ENCODE results near the gene SPATA18.

Gene SPATA18

GRCh38 chr4:52017814-52018213 lies 33.3 kb upstream of the SPATA18 start:
- Histone ChIP-seq H3K27me3 (ENCODE audit: insufficient read depth, poor library complexity, severe bottlenecking) (no peaks in the 10 kb centered on the region), H3K27ac (replicated peaks) (no peak overlapping the region), H3K4me3 (replicated peaks; ENCODE audit: insufficient read depth, low read length) (no peak overlapping the region)
- TF ChIP-seq GABPA (IDR thresholded peaks at IDR 0.05; ENCODE audit: low read depth) (no peak), REST (IDR thresholded peaks at IDR 0.05; ENCODE audit: insufficient replicate concordance, low read depth) (no peak), SPI1 (IDR thresholded peaks at IDR 0.05; ENCODE audit: borderline replicate concordance, low read depth) (no peak), CTCF (IDR thresholded peaks at IDR 0.05; ENCODE audit: insufficient read depth, low read length) (no peak), POLR2AphosphoS5 (IDR thresholded peaks at IDR 0.05; ENCODE audit: low read depth) (no peak)
- DNase-seq (ENCODE audit: low read depth in 1 of 2, low spot score in 1 of 2), result no peak

- H3K4me3 ChIP-seq (replicated peaks; ENCODE audit: insufficient read depth, low read length), result no peak within 1 kb of the TSS
- TF ChIP-seq POLR2AphosphoS5 (IDR thresholded peaks at IDR 0.05; ENCODE audit: low read depth), result no peak
- TF ChIP-seq SPI1 (IDR thresholded peaks at IDR 0.05; ENCODE audit: borderline replicate concordance, low read depth), result no peak
- no peak for TF ChIP-seq CTCF (IDR thresholded peaks at IDR 0.05; ENCODE audit: insufficient read depth, low read length)
- no peak for TF ChIP-seq GABPA (IDR thresholded peaks at IDR 0.05; ENCODE audit: low read depth)
- no peak for TF ChIP-seq REST (IDR thresholded peaks at IDR 0.05; ENCODE audit: insufficient replicate concordance, low read depth)
- no peak within 1 kb of the TSS for H3K27ac ChIP-seq (replicated peaks)
- DNase-seq (ENCODE audit: low read depth in 1 of 2, low spot score in 1 of 2), result no peak
- H3K27me3 ChIP-seq (ENCODE audit: insufficient read depth, poor library complexity, severe bottlenecking), result no peaks in the 10 kb centered on the region
These were observed 31.0 kb upstream of the SPATA18 start, which contains the start of gene LRRC66 for GRCh38 chr4:52019936-52020657. TSS of gene LRRC66 (minus strand) at chr4:52020363. CDS start at chr4:52017613, 2,750 bp downstream.

GRCh38 chr4:52028970-52029369 lies 22.1 kb upstream of the SPATA18 start:
- H3K4me3 ChIP-seq (replicated peaks; ENCODE audit: insufficient read depth, low read length), result no peak overlapping the region
- H3K27me3 ChIP-seq (ENCODE audit: insufficient read depth, poor library complexity, severe bottlenecking), result no peaks in the 10 kb centered on the region
- H3K27ac ChIP-seq (replicated peaks), result no peak overlapping the region
- TF ChIP-seq GABPA (IDR thresholded peaks at IDR 0.05; ENCODE audit: low read depth) (no peak), REST (IDR thresholded peaks at IDR 0.05; ENCODE audit: insufficient replicate concordance, low read depth) (no peak), SPI1 (IDR thresholded peaks at IDR 0.05; ENCODE audit: borderline replicate concordance, low read depth) (no peak), CTCF (IDR thresholded peaks at IDR 0.05; ENCODE audit: insufficient read depth, low read length) (no peak), POLR2AphosphoS5 (IDR thresholded peaks at IDR 0.05; ENCODE audit: low read depth) (no peak)
- no peak for DNase-seq (ENCODE audit: low read depth in 1 of 2, low spot score in 1 of 2)

All from HL-60 (cell line).